Natural killer cell (primary cell): ENCODE results near the gene CTNNA3. TPM values are rescaled to one million over a fixed set of nuclear protein-coding genes. Genes with fewer than 3 reads are reported as not detected.

Experiments
- ATAC-seq, 3 donors: fragments of 150-1000 bp in 2 of 3; fragments of 200-7000 bp in 1 of 3; cut with Tn5 transposase; 1 replicate in 1 of 3; 2 replicates in 2 of 3; pipeline ENCODE4 v1.10.0; 2021; ENCODE audit warnings: mild to moderate bottlenecking in 2 of 3, moderate library complexity in 2 of 3
- DNase-seq, 2 donors: peaks; one replicate each; pipeline versions ENCODE4 v3.0.0 to v3.0.0-alpha.2; 2013 to 2021; ENCODE audit warnings: mixed read lengths in 1 of 2
- H3K27ac ChIP-seq: one replicate; pipeline ENCODE4 v1.5.1; 2013; ENCODE audit warnings: mild to moderate bottlenecking, low read length
- H3K27me3 ChIP-seq: one replicate; pipeline ENCODE4 v1.6.1; 2013; ENCODE audit warnings: low read length; ENCODE audit not compliant: control insufficient read depth, insufficient read depth
- H3K36me3 ChIP-seq: one replicate; pipeline ENCODE4 v1.6.1; 2013; ENCODE audit warnings: low read length; ENCODE audit not compliant: control insufficient read depth, insufficient read depth
- H3K4me1 ChIP-seq: one replicate; pipeline ENCODE4 v1.6.1; 2013; ENCODE audit warnings: low read length; ENCODE audit not compliant: control insufficient read depth, insufficient read depth
- H3K4me3 ChIP-seq: one replicate; pipeline ENCODE4 v1.5.1; 2013; ENCODE audit warnings: low read length
- H3K9me3 ChIP-seq: one replicate; pipeline ENCODE4 v1.6.1; 2013; ENCODE audit warnings: low read length; ENCODE audit not compliant: control insufficient read depth, insufficient read depth
- H3K27ac Mint-ChIP-seq, 2 donors: one replicate each; pipeline ENCODE4 v1.8.0; 2022; ENCODE audit warnings: mild to moderate bottlenecking in 2 of 2, mixed read lengths in 2 of 2, moderate library complexity in 1 of 2
- H3K27me3 Mint-ChIP-seq, 2 donors: one replicate each; pipeline ENCODE4 v1.8.0; 2022; ENCODE audit warnings: low read depth in 2 of 2, mixed read lengths in 2 of 2
- H3K36me3 Mint-ChIP-seq: one replicate; pipeline ENCODE4 v1.8.0; 2022; ENCODE audit warnings: mixed read lengths
- H3K4me1 Mint-ChIP-seq, 2 donors: one replicate each; pipeline ENCODE4 v1.8.0; 2022; ENCODE audit warnings: mixed read lengths in 2 of 2
- H3K4me3 Mint-ChIP-seq: one replicate; pipeline ENCODE4 v1.8.0; 2022; ENCODE audit warnings: mild to moderate bottlenecking, moderate library complexity, mixed read lengths
- H3K9me3 Mint-ChIP-seq, 2 donors: one replicate each; pipeline ENCODE4 v1.8.0; 2022; ENCODE audit warnings: mixed read lengths in 2 of 2
- CTCF ChIP-seq: fragments of 200-600 bp; IDR thresholded peaks from one replicate; pipeline ENCODE4 v1.8.0; 2022; ENCODE audit warnings: antibody characterized with exemption
- WGBS: methylation state at CpG from one replicate; pipeline ENCODE4 v1.1.7; 2013; ENCODE audit warnings: missing lambda C conversion rate; ENCODE audit not compliant: insufficient coverage; 5-methylcytosine and 5-hydroxymethylcytosine counted together
- intact Hi-C: fragments of 100-400 bp; cut with micrococcal nuclease; formaldehyde crosslinking; loops from one replicate; pipeline ENCODE4 v1.14.2; 2022
- total RNA-seq, 4 donors: library from RNA; stranded (reverse); fragments of 120-200 nt in 1 of 4; gene quantifications; one replicate each; pipeline versions ENCODE4 v1.2.3 to v1.2.4, GENCODE V29; 2013 to 2022

Gene CTNNA3
- total RNA-seq, 3 donors from 2014 or later (not counting 1 experiment from before 2014, with no cell fraction given), result not detected

DNA sequence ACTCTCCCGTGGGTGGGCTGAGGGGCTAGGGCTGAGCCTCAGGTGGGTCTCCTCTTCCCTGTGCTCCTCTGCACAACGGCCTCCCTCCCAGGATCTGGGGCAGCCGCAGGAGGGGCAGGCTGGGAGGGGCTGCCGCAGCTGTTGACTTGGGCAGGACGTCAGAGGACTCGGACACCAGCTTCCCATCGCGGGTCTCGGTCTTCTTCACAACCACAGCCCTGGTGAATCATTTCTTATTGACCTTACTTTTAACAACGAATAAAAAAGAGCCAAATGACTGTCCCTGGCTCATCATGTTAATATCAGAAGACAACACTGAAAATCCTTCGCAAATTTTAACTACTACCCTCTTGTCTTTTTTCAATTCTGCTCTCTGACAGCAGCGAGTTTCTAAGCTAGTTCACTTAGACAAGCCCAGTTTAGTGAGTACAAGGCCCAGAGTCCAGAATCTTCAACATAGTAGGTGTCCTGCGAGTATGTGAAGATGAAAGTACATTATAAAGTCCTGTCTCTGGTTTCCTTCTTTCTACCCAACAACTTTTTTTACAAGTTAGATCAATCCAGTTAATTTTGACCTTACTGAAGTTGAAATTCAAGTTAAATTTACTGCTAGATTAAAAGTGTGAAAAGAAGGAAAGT lies 32.4 kb downstream of the CTNNA3 start:
- H3K27ac Mint-ChIP-seq, result no peak overlapping the region
- Histone ChIP-seq H3K36me3 (no peaks in the 10 kb centered on the region), H3K27ac (no peak overlapping the region), H3K27me3 (peaks cover 2% of the 10 kb centered on the region), H3K9me3 (no peaks in the 10 kb centered on the region), H3K4me3 (no peak overlapping the region), H3K4me1 (no peaks in the 10 kb centered on the region)
- WGBS, result 77% methylated on average over 12 of the region's 13 CpGs
- no peaks in the 10 kb centered on the region for H3K36me3 Mint-ChIP-seq
- H3K4me1 Mint-ChIP-seq, result no peaks in the 10 kb centered on the region
- no peaks in the 10 kb centered on the region for H3K9me3 Mint-ChIP-seq
- intact Hi-C loops, result no loop called here
- peaks cover 9 to 21% of the 10 kb centered on the region in 2 donors for H3K27me3 Mint-ChIP-seq
- TF ChIP-seq CTCF, result no peak
- H3K4me3 Mint-ChIP-seq, result no peak overlapping the region
- DNase-seq (no peak), ATAC-seq (no peak)

DNA sequence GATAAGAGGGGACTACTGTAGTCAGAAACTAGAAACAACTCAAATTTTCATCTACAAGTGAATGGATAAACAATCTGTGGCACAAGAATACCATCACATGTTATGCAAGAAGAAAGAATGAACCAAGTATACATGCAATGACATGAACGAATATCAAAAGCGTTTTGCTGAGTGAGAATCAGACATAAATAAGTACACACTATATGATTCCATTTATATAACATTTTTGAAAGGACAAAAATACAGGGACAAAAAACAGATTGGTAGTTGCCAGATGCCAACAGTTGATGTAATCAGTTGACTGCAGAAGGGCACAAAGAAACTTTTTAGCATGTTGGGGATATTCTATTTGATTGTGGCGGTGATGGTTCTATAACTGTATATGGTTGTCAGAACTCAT lies 33.6 kb downstream of the CTNNA3 start:
- Mint-ChIP-seq H3K9me3 (no peaks in the 10 kb centered on the region), H3K4me3 (no peak overlapping the region), H3K27me3 (peaks cover 9 to 28% of the 10 kb centered on the region in 2 donors), H3K36me3 (no peaks in the 10 kb centered on the region), H3K27ac (no peak overlapping the region), H3K4me1 (no peaks in the 10 kb centered on the region)
- WGBS, result 100% methylated on average over 1 of the region's 3 CpGs
- Histone ChIP-seq H3K4me1 (no peaks in the 10 kb centered on the region), H3K27me3 (peaks cover 2% of the 10 kb centered on the region), H3K36me3 (no peaks in the 10 kb centered on the region), H3K9me3 (no peaks in the 10 kb centered on the region), H3K27ac (no peak overlapping the region), H3K4me3 (no peak overlapping the region)
- DNase-seq, result no peak
- TF ChIP-seq CTCF, result no peak
- intact Hi-C loops, result no loop called here
- no peak for ATAC-seq

GRCh38 chr10:67659497-67659896 lies 36.5 kb downstream of the CTNNA3 start:
- WGBS, result 85% methylated on average over 1 of the region's 2 CpGs
- DNase-seq (no peak), ATAC-seq (no peak)
- Mint-ChIP-seq H3K27me3 (peaks cover 12 to 28% of the 10 kb centered on the region in 2 donors), H3K36me3 (no peaks in the 10 kb centered on the region), H3K4me3 (no peak overlapping the region), H3K9me3 (no peaks in the 10 kb centered on the region), H3K27ac (no peak overlapping the region), H3K4me1 (no peaks in the 10 kb centered on the region)
- Histone ChIP-seq H3K4me1 (no peaks in the 10 kb centered on the region), H3K4me3 (no peak overlapping the region), H3K36me3 (no peaks in the 10 kb centered on the region), H3K27ac (no peak overlapping the region), H3K9me3 (no peaks in the 10 kb centered on the region), H3K27me3 (peaks cover 2% of the 10 kb centered on the region)
- no peak for TF ChIP-seq CTCF
- intact Hi-C loops, result no loop called here

DNA sequence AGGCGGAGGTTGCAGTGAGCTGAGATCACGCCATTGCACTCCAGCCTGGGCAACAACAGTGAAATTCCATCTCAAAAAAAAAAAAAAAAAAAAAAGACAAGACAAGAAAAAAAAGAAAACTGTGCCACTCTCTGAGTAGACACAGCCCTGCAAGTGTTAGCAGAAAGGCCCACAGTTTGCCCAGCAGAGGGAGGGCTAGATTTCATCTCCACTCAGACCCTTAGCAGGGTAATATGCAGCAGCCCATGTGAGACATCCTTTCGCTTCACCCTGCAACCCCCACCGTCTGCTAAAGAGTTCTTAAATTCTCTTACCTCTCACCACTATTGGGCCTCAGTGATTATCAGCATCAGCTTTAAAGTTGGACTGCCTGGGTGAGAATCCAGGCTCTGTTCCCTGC lies 38.2 kb downstream of the CTNNA3 start:
- ATAC-seq, result no peak
- no peaks in the 10 kb centered on the region for H3K4me1 Mint-ChIP-seq
- DNase-seq, result no peak

More for the DNA sequence above, 38.2 kb downstream of the CTNNA3 start:
- intact Hi-C loops, result no loop called here
- Histone ChIP-seq H3K27me3 (no peaks in the 10 kb centered on the region), H3K36me3 (no peaks in the 10 kb centered on the region), H3K9me3 (no peaks in the 10 kb centered on the region), H3K4me1 (no peaks in the 10 kb centered on the region), H3K27ac (no peak overlapping the region), H3K4me3 (no peak overlapping the region)
- no peak for TF ChIP-seq CTCF
- Mint-ChIP-seq H3K9me3 (no peaks in the 10 kb centered on the region), H3K4me3 (no peak overlapping the region), H3K36me3 (no peaks in the 10 kb centered on the region), H3K27me3 (peaks cover 12 to 33% of the 10 kb centered on the region in 2 donors), H3K27ac (no peak overlapping the region)
- WGBS, result 84% methylated on average over 3 of the region's 4 CpGs
